ENCODE data around the gene SLC7A9.

GRCh38 chr19:32887572-32888215 lies 18.1 kb upstream of the SLC7A9 start:
- TF ChIP-seq HDAC1 (CRISPR knock-in tag; IDR thresholded peaks at IDR 0.05) (no peak), TCF12 (IDR thresholded peaks at IDR 0.05) (no peak), TCF12 (CRISPR knock-in tag; IDR thresholded peaks at IDR 0.05) (no peak), ZNF512 (CRISPR knock-in tag; IDR thresholded peaks at IDR 0.05) (no peak), FOXA3 (CRISPR knock-in tag; IDR thresholded peaks at IDR 0.05) (no peak), ZBTB43 (CRISPR knock-in tag; conservative IDR thresholded peaks at IDR 0.05) (no peak), BHLHE40 (IDR thresholded peaks at IDR 0.05; ENCODE audit: low read length) (no peak), POLR2A (IDR thresholded peaks at IDR 0.05; ENCODE audit: insufficient read depth in 1 of 2, low read depth in 2 of 2, low read length in 2 of 2) (no peak), CTCF (CRISPR knock-in tag; IDR thresholded peaks at IDR 0.05) (no peak), ZNF274 (CRISPR knock-in tag; IDR thresholded peaks at IDR 0.05) (no peak)
